GM10266 (cell line): ENCODE results near the gene SAFB2.

Source experiments
- DNase-seq: peaks from one replicate; pipeline ENCODE4 v3.0.0; 2012; ENCODE audit errors: extremely low spot score
- TF ChIP-seq, protein P1 (sequence below): IDR thresholded peaks from 2 replicates; pipeline ENCODE4 v1.5.1; 2012; ENCODE audit warnings: mild to moderate bottlenecking, low read depth; ENCODE audit not compliant: control insufficient read depth, insufficient read depth; ENCODE audit errors: missing control alignments

Gene SAFB2

DNA sequence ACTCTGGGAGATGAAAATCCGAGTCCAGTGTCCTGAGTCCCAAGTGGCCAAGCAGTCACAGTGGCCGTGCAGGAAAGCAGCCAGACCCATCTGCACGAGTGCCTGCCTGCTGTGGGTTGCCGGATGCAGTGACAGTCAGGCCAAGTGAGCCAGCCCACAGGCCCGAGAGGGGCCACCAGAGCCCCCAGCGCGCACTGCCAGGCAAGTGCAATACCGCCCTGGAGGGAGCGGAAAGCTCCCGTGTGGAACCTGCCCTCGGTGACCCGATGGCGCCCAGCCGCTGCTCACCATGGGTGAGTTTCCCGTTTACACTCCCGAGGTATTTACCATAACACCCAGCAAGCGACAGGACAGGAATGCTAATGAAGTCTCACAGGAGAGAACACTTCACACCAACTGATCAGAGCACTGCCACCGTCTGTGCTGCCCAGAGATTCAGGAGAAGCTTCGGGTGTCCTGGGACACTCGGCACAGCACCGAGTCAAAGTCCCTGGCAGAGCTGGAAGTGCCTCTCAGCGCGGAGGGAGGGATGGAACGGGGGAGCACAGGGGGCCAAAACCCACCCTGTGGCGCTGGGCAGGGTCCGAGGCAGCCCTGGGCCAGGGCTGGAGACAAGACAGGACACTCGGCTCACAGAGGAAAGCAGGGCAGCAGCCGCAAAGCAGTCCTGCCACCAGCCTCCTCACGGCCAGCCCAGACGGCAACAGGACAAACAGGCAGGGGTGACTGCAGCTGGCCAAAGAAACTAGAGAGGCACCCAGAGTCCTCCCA lies 33.5 kb downstream of the SAFB2 start:
- DNase-seq: no peak
- TF ChIP-seq, protein P1, sequence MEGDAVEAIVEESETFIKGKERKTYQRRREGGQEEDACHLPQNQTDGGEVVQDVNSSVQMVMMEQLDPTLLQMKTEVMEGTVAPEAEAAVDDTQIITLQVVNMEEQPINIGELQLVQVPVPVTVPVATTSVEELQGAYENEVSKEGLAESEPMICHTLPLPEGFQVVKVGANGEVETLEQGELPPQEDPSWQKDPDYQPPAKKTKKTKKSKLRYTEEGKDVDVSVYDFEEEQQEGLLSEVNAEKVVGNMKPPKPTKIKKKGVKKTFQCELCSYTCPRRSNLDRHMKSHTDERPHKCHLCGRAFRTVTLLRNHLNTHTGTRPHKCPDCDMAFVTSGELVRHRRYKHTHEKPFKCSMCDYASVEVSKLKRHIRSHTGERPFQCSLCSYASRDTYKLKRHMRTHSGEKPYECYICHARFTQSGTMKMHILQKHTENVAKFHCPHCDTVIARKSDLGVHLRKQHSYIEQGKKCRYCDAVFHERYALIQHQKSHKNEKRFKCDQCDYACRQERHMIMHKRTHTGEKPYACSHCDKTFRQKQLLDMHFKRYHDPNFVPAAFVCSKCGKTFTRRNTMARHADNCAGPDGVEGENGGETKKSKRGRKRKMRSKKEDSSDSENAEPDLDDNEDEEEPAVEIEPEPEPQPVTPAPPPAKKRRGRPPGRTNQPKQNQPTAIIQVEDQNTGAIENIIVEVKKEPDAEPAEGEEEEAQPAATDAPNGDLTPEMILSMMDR: no peak

DNA sequence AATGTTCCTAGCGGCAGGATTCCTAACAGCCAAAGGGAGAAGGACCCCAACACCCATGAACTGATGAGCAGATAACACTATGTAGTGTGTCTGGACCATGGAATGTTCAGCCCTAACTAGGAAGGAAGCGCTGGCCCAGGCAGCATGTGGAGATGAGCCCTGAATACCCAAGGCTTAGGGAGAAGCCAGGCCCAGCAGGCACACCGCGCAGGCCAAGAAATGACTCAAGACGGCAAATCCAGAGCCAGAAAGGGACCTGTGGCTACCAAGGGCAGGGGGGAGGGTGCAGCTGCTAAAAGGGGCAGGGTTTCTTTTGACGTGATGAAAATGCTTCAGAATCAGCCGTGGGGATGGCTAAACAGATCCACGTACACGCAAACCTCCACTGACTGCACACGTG lies 34.1 kb downstream of the SAFB2 start:
- TF ChIP-seq, protein P1: no peak
- no peak for DNase-seq

DNA sequence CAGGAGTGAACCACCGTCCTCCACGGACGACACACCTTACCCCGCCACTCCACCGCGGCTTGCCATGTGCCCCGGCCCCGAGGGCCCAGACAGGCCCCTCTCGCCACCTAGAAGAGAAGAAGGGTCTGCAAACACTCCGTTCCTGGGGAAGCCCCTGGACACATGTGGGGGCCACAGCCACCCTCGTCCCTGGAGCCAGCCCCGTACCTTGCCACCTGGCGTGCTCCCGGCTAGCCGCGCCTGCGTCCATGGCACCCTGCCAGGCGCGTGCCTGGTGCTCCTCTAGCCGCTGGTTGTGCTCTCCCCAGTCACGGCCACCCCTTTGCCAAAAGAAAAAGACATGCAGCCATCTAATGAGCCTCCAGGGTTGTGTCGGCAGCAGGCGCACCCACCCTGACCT lies 34.9 kb downstream of the SAFB2 start:
- TF ChIP-seq, protein P1: no peak
- no peak for DNase-seq

DNA sequence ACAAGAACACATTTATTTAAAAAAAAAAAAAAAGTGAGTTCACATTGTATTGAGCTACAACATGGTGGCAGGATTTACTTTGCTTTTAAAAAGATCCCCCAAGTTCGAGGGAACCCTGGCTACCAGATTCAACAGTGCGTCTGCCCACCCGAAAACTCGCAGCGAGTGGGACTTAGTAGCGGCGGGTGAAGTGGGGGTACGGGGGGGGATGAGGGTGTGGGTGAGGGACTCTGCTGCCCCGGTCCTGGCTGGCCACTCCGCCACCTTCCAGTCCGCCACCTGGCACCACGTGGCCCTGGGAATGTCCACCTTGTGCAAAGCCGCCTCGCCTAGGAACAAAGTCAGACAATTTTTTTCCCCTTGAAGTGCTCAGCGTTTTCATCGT lies 35.5 kb downstream of the SAFB2 start:
- no peak for DNase-seq

DNA sequence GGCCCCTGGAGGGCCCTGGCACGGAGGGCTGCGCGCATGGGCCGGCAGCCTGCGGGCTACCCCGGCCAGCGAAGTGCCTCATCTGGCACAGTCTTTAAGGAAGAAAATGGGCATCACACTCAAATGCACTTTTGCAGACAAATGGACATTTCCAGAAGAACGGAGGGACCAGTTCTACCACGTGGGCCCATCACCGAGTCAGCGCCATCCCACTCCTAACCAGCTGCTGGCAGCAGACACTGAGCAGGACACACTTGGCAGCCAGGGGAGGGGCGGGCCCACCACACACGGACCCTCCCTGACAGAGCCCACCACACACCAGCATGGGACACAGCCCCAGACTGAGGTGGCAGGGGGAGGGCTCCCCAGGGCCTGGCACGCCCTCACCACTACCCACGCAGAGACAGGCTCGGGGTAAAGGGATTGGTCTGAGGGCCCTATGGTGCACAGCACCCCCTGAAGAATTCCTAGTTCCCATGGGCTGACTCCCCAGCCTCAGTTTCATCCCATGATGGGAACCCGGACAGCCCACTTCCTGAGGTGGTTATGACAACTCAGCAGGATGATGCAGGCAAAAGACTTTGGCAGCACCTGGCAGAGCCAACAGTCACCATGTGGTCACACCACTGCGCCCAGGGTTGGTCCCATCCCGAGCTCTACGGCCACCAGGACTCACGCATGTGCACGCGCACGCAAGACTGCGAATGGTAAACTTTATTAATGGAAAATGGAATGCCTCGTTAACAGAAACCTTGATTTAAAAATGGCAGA lies 36.1 kb downstream of the SAFB2 start:
- DNase-seq: no peak

More for the DNA sequence above, 35.5 kb downstream of the SAFB2 start:
- TF ChIP-seq, protein P1: no peak

DNA sequence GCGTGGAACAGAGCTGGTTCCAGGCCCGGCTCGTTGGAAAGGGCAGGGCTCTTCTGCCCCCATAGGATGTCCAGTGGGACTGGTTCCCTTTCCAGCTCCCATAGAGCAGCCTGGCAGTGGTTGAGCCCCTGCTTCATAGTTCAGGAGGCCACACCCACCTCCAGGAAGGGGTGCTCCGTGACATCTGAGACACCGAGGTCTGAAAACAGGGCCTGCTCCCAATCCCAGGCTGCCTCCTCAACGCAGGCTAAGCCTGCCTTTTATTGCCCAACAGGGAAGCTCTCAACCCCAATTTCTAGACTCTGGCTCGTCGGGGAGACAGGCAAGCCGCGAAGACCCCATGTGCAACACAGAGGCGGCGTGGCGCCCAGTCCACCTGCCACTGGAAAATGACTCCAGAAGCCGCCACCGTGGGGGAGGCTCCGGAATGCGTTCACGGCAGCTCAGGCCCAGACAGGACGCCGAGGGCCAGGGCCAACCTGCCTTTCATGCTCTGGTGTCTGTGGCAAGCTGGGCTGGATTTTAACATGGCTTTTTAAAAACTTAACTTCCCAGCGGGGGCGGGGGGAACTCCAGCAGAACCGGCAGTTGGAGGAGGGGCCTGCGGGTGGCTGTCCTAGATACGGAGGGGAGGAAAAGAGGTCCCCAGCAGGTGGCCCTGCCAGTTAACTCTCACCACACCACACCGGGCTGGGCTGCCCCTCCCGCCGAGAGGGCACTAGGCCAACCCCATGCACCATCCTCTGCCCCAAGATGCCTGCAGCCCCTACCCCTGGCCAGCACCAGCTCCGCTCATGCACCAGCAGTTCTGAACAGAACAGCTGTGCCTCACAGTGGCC lies 36.9 kb downstream of the SAFB2 start:
- peak; percentile 80 for DNase-seq
- TF ChIP-seq, protein P1: no peak

More for the DNA sequence above, 36.1 kb downstream of the SAFB2 start:
- TF ChIP-seq, protein P1: no peak
